DOHH2 (cell line): Measurements from ENCODE around the gene NMUR1.

Experiments used
- H3F3A ChIP-seq: fragments of 200-600 bp; sonication (generic), shearing (Covaris generic); 2 replicates; pipeline ENCODE4 v1.6.0; 2016; ENCODE audit warnings: antibody characterized with exemption, mild to moderate bottlenecking; ENCODE audit not compliant: control insufficient read depth, insufficient read depth
- H3K27ac ChIP-seq: fragments of 200-600 bp; sonication (generic); 2 replicates; pipeline ENCODE4 v1.5.1; 2014; ENCODE audit warnings: low read depth, mild to moderate bottlenecking, low read length, moderate library complexity
- H3K27me3 ChIP-seq: fragments of 200-600 bp; sonication (generic); 2 replicates; pipeline ENCODE4 v1.6.1; 2014; ENCODE audit warnings: mild to moderate bottlenecking, low read length, mixed read lengths; ENCODE audit not compliant: control insufficient read depth
- H3K36me3 ChIP-seq: fragments of 200-600 bp; sonication (generic); 2 replicates; pipeline ENCODE4 v1.6.1; 2014; ENCODE audit warnings: mild to moderate bottlenecking, low read length, moderate library complexity, mixed read lengths; ENCODE audit not compliant: control insufficient read depth
- H3K4me1 ChIP-seq: fragments of 200-600 bp; sonication (generic); 2 replicates; pipeline ENCODE4 v1.6.1; 2014; ENCODE audit warnings: mild to moderate bottlenecking, low read length, mixed read lengths; ENCODE audit not compliant: control insufficient read depth
- H3K4me2 ChIP-seq: fragments of 200-600 bp; sonication (generic); 2 replicates; pipeline ENCODE4 v1.6.0; 2014; ENCODE audit warnings: mild to moderate bottlenecking, low read length, moderate library complexity
- H3K4me3 ChIP-seq: fragments of 200-600 bp; sonication (generic); 2 replicates; pipeline ENCODE4 v1.5.1; 2014; ENCODE audit warnings: mild to moderate bottlenecking, low read length, mixed read lengths
- H3K79me2 ChIP-seq: fragments of 200-600 bp; sonication (generic); 2 replicates; pipeline ENCODE4 v1.6.1; 2014; ENCODE audit warnings: mild to moderate bottlenecking, low read length, mixed read lengths; ENCODE audit not compliant: control insufficient read depth
- H3K9me2 ChIP-seq: fragments of 200-600 bp; sonication (generic); replicated peaks from 2 replicates; pipeline ENCODE4 v1.6.1; 2014; ENCODE audit warnings: mild to moderate bottlenecking, low read length, mixed read lengths; ENCODE audit not compliant: control insufficient read depth
- H3K9me3 ChIP-seq: fragments of 200-600 bp; sonication (generic); 2 replicates; pipeline ENCODE4 v1.6.1; 2014; ENCODE audit warnings: antibody characterized with exemption, low read length, mixed read lengths; ENCODE audit not compliant: control insufficient read depth, insufficient read depth
- H4K20me1 ChIP-seq: fragments of 200-600 bp; sonication (generic); 2 replicates; pipeline ENCODE4 v1.6.0; 2014; ENCODE audit warnings: low read depth, mild to moderate bottlenecking, antibody characterized with exemption, low read length, moderate library complexity; ENCODE audit not compliant: control insufficient read depth, insufficient read depth
- EZH2phosphoT487 ChIP-seq: fragments of 200-600 bp; sonication (generic); IDR thresholded peaks from 2 replicates; pipeline ENCODE4 v1.6.1; 2017; ENCODE audit warnings: borderline replicate concordance, mild to moderate bottlenecking, antibody characterized with exemption, low read length, moderate library complexity, mixed read lengths
- TF ChIP-seq, protein P1 (sequence below): fragments of 200-600 bp; sonication (generic); IDR thresholded peaks from one replicate; pipeline ENCODE4 v1.5.1; 2014; ENCODE audit warnings: antibody characterized with exemption, mild to moderate bottlenecking, low read depth, low read length; ENCODE audit not compliant: poor library complexity, severe bottlenecking

The NMUR1 gene

DNA sequence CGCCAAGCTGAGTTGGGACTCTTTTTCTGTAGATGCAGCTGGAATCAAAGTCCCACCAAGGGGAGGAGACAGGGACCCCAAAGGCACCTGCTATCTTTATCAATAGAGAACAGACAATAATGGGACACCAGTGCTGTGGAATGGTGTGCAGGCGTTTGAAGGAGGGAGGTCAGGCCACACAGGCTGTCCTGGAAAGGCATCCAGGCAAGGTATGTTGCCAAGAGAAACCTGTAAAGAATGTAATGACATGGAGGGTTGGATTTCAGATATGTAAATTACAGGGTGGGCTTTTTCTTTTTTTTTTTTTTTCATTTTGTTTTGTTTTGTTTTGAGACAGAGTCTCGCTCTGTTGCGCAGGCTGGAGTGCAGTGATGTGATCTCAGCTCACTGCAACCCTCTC is 9.7 kb upstream of the NMUR1 start:
- H3K79me2 ChIP-seq, result no peaks in the 10 kb centered on the region
- H3K4me2 ChIP-seq, result no peak overlapping the region
- no peaks in the 10 kb centered on the region for H3K9me2 ChIP-seq
- TF ChIP-seq, protein P1, sequence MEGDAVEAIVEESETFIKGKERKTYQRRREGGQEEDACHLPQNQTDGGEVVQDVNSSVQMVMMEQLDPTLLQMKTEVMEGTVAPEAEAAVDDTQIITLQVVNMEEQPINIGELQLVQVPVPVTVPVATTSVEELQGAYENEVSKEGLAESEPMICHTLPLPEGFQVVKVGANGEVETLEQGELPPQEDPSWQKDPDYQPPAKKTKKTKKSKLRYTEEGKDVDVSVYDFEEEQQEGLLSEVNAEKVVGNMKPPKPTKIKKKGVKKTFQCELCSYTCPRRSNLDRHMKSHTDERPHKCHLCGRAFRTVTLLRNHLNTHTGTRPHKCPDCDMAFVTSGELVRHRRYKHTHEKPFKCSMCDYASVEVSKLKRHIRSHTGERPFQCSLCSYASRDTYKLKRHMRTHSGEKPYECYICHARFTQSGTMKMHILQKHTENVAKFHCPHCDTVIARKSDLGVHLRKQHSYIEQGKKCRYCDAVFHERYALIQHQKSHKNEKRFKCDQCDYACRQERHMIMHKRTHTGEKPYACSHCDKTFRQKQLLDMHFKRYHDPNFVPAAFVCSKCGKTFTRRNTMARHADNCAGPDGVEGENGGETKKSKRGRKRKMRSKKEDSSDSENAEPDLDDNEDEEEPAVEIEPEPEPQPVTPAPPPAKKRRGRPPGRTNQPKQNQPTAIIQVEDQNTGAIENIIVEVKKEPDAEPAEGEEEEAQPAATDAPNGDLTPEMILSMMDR, result no peak
- no peak for TF ChIP-seq EZH2phosphoT487
- H3K27me3 ChIP-seq, result peaks cover 11% of the 10 kb centered on the region; the same call in 1 of the 2 replicates
- H3K4me1 ChIP-seq, result peaks cover 8% of the 10 kb centered on the region
- no peaks in the 10 kb centered on the region for H3F3A ChIP-seq
- no peaks in the 10 kb centered on the region for H4K20me1 ChIP-seq
- no peaks in the 10 kb centered on the region for H3K36me3 ChIP-seq
- no peak overlapping the region for H3K4me3 ChIP-seq
- H3K9me3 ChIP-seq, result peaks cover 4% of the 10 kb centered on the region; the same call in 1 of the 2 replicates
- no peak overlapping the region for H3K27ac ChIP-seq

DNA sequence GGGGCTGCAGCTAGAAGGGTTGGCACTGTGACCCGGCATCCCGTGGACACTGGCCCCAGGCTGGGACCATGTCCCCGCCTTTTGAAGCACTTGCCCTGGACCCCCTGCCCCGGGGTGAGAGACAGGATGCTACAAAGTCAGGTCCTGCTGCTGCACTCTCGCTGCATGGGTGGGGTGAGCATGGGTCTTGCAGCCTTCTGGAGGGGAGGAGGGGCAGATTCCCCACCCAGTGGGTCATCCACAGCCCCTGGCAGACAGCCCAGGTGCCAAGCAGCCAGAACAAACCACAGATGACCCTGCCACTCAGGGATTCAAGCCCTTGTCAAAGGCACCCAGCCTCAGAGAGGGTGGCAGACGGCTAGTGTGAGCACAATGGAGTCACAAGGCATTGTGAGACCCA is 5.7 kb upstream of the NMUR1 start:
- Histone ChIP-seq H3K9me2 (no peaks in the 10 kb centered on the region), H3K4me2 (no peak overlapping the region), H3K9me3 (no peaks in the 10 kb centered on the region), H3F3A (no peaks in the 10 kb centered on the region), H3K4me1 (peaks cover 3% of the 10 kb centered on the region; the same call in 1 of the 2 replicates), H3K27me3 (peaks cover 11% of the 10 kb centered on the region), H3K27ac (no peak overlapping the region), H3K4me3 (no peak overlapping the region), H4K20me1 (no peaks in the 10 kb centered on the region), H3K36me3 (no peaks in the 10 kb centered on the region), H3K79me2 (no peaks in the 10 kb centered on the region)
- TF ChIP-seq EZH2phosphoT487, result no peak
- TF ChIP-seq, protein P1, result no peak

DNA sequence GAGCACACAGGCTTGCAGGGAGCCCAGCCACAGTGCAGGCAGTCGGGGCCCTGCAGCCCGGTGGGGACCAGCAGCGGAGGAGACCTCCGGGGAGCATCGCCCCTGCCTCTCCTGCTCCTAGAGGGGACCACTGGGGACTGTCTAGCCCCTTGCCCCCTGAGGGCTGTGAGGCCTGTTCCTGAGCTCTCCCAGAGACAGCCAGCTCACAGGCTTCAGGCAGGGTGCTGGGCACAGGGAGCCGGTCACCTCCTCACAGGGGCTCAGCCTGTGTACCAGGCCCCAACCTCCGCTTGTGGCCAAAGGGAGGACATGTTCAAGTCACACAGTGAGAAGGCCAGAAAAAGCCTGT is 3.5 kb upstream of the NMUR1 start:
- TF ChIP-seq EZH2phosphoT487, result no peak
- TF ChIP-seq, protein P1, result no peak
- H3K27ac ChIP-seq, result no peak overlapping the region
- no peaks in the 10 kb centered on the region for H3K36me3 ChIP-seq
- H3K4me2 ChIP-seq, result no peak overlapping the region
- H3K27me3 ChIP-seq, result peaks cover 6% of the 10 kb centered on the region
- H3K79me2 ChIP-seq, result no peaks in the 10 kb centered on the region
- H3K9me3 ChIP-seq, result no peaks in the 10 kb centered on the region
- H4K20me1 ChIP-seq, result no peaks in the 10 kb centered on the region
- no peaks in the 10 kb centered on the region for H3F3A ChIP-seq
- H3K4me3 ChIP-seq, result no peak overlapping the region
- H3K9me2 ChIP-seq, result no peaks in the 10 kb centered on the region
- peaks cover 3% of the 10 kb centered on the region; the same call in 1 of the 2 replicates for H3K4me1 ChIP-seq
